Measurements from ENCODE around the gene CPNE5.

DNA sequence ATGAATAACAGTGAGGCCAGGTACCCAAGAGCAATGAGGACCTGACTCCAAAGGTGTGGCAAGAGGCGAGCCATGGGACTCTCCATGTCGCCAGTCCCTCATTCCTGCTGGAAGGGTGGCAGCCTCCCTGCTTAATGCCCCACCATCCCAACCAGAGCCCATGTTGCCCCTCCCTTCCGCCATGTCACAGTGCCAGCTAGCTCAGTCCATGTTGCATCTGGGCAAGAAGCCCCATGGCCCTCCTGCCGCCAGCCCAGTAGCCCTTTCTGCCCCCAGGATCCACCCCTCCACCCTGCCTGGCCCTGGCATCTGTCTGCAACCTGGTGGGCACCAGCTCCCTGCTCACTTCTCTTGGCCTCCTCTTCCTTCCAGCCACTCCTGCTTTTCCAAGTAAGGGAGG lies 6.0 kb upstream of the CPNE5 start:
- TF ChIP-seq SP1 (IDR thresholded peaks at IDR 0.05) (no peak), FOXK2 (IDR thresholded peaks at IDR 0.05) (no peak), TARDBP (IDR thresholded peaks at IDR 0.05) (no peak), LEF1 (IDR thresholded peaks at IDR 0.05; ENCODE audit: borderline replicate concordance) (no peak), SUZ12 (IDR thresholded peaks at IDR 0.05) (no peak), L3MBTL2 (conservative IDR thresholded peaks at IDR 0.05) (no peak)
